ENCODE data around the gene DNASE2B.

DNA sequence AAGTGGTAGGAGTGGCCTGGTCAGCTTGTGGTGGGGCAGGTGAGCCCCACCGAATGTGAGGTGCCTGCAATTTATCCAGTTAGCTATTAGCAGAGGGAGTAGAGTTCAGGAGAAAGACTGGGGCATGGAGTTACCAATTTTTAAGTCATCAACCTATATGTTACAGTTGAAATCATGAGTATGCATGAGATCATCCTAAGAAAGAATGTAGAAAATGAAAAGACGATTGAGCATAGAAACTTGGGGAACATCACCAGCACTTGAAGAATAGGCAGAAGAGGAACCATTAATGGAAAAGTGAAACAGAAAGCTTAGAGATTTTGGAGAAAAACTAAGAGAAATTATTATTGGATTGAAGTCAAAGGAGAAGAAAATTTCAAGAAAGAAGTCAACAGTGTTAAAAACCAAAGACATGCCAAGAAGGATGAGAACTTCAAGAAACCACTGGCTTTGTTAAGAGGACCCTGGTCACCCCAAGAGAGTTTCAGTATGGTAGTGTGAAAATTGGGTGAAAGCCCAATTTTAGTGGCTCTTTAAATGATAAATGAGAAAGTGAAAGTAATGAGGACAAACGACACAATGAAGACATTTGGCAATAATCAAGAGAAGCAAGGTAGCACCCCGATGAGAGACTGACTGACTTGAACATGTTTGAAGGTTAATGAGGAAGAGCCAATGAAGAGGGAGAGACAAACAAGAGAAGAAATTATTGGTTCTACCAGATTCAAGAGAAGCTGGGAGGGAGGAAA, 36.7 kb downstream of the DNASE2B start:
- TF ChIP-seq POLR2AphosphoS5 (IDR thresholded peaks at IDR 0.05), result no peak
- TF ChIP-seq, protein P1, sequence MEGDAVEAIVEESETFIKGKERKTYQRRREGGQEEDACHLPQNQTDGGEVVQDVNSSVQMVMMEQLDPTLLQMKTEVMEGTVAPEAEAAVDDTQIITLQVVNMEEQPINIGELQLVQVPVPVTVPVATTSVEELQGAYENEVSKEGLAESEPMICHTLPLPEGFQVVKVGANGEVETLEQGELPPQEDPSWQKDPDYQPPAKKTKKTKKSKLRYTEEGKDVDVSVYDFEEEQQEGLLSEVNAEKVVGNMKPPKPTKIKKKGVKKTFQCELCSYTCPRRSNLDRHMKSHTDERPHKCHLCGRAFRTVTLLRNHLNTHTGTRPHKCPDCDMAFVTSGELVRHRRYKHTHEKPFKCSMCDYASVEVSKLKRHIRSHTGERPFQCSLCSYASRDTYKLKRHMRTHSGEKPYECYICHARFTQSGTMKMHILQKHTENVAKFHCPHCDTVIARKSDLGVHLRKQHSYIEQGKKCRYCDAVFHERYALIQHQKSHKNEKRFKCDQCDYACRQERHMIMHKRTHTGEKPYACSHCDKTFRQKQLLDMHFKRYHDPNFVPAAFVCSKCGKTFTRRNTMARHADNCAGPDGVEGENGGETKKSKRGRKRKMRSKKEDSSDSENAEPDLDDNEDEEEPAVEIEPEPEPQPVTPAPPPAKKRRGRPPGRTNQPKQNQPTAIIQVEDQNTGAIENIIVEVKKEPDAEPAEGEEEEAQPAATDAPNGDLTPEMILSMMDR (IDR thresholded peaks at IDR 0.05 in 8 of 11, conservative IDR thresholded peaks at IDR 0.05 in 3 of 11), result no peak
- no peak for TF ChIP-seq POLR2A (IDR thresholded peaks at IDR 0.05)
